ENCODE results near the gene SPATS2. TPM values are rescaled to one million over a fixed set of nuclear protein-coding genes. Genes with fewer than 3 reads are reported as not detected.
"Not testable (repeated sequence)": the region's sequence is repeated elsewhere in the genome, so short reads cannot be mapped to it uniquely, and the experiment has no call there.

The SPATS2 gene
- total RNA-seq, 4 donors from 2014 or later = 10.5 to 39.3 (median 21.0) TPM

DNA sequence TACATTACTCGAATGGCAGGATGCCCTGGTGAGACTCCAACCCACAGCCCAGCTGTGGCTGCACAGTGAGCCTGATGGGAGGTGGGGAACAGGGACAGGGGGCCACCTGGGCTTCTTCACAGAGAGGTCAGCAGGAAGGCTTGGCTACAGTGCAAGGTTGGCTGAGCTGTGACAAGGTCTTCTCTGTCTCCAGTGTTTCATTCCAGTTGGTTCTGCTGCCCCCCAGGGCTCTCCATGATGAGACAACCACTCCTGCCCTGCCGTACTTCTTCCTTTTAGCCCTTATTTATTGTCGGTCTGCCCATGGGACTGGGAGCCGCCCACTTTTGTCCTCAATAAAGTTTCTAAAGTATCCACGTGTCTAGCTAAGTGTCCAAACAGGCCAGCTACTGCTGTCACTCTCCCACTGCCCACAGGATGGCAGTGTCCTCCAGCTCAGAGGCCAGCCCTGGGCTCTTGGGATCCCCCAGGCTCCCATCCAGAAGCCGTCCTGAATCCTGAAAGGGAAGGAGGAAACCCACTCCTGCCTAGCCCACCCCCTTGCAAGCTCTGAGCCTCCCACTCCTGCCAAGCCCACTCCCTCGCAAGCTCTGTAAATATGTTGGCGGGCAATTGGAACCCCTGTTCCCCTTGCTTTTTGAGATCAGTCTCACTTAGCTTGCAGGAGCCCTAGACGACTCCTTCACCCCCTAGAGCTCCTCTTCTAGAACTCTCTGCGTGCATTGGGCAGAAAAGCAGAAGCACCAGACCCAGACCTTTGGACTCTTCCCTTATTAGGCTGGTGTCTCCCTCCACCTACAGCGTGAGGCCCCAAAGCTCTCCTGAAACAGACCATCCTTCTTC lies 35.7 kb upstream of the SPATS2 start:
- in situ Hi-C loops (cut with MboI; ENCODE audit: low pct_ligation_motif_present in 1 of 4, low pct_unique_long_range_greater_than_20kb in 1 of 4, low sequenced_read_pairs in 3 of 4) (loop anchor here in 1 of 4 donors (10.0 kb wide), 1 partner anchor 47 kb away; no protein-coding TSS in a partner anchor), intact Hi-C loops (cut with DNase I; ENCODE audit: low total_unique reads) (no loop called here)
- TF ChIP-seq CTCF (IDR thresholded peaks at IDR 0.05) (peak; percentile 68 to 84 (median 79)), POLR2AphosphoS5 (IDR thresholded peaks at IDR 0.05) (no peak)
- H3K27me3 ChIP-seq = peaks cover 46% of the 10 kb centered on the region
- no peaks in the 10 kb centered on the region for H3K9me3 ChIP-seq
- H3K4me1 ChIP-seq = peaks cover 0 to 15% (median 8%) of the 10 kb centered on the region in 4 donors
- no peak overlapping the region for H3K4me3 ChIP-seq
- DNase-seq = peak; percentile 72
- H3K27ac ChIP-seq = no peak overlapping the region
- WGBS, 2 donors (ENCODE audit: low coverage in 1 of 2) = 26 to 39% methylated on average over 5 to 11 of the region's 11 CpGs
- no peaks in the 10 kb centered on the region for H3K36me3 ChIP-seq

DNA sequence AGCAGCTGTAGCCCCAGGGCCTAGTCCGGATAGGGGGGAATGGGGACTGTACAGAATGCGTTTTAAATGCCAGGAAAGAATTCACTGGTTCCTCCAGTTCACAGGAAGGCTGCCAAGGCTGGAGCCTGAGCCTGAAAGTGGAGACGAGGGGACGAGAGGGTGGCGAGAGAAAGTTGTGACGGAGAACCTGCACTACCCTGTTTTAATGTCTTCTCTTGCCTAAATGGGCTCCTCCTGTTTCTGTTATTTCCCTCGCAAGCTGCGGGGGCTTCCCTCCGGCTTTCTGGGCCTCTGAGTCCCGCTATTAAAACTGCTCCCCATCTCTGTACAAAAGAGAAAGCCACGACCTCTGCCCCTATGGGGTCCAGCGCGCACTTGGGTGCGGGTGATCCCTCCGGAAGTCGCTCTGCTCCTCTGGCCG lies 34.8 kb upstream of the SPATS2 start:
- in situ Hi-C loops (cut with MboI; ENCODE audit: low pct_ligation_motif_present in 1 of 4, low pct_unique_long_range_greater_than_20kb in 1 of 4, low sequenced_read_pairs in 3 of 4) (loop anchor here in 1 of 4 donors (10.0 kb wide), 1 partner anchor 48 kb away; no protein-coding TSS in a partner anchor), intact Hi-C loops (cut with DNase I; ENCODE audit: low total_unique reads) (no loop called here)
- Histone ChIP-seq H3K4me3 (no peak overlapping the region), H3K4me1 (peaks cover 4 to 23% (median 16%) of the 10 kb centered on the region in 4 donors), H3K27ac (no peak overlapping the region), H3K9me3 (no peaks in the 10 kb centered on the region), H3K36me3 (no peaks in the 10 kb centered on the region), H3K27me3 (peaks cover 55% of the 10 kb centered on the region)
- WGBS, 2 donors (ENCODE audit: low coverage in 1 of 2) = 60 to 79% methylated on average over 4 to 17 of the region's 17 CpGs
- no peak for TF ChIP-seq EP300 (IDR thresholded peaks at IDR 0.05; ENCODE audit: low read depth)
- DNase-seq = no peak

DNA sequence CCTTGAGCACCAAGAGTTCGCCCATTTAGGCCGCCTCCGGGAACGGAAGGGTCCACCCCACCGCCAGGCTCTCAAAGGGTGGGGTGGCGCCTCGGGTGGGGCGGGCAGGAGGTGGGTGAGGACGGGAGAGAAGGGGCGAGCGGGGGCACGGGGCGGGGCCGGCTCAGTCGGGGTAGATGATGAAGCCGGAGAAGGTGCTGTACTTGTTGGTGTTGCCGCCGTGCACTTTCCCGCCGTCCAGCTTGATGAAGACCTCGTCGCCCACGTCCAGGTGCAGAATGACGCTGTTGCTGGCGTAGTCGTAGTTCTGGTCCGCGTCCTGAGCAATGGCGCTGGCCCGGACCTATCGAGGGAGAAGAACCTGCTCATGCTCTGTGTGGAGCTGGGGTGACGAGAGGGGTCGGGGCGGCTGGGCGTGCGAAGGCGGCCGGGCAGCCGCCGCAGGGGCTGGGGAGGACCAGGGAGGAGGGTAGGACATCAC lies 34.3 kb upstream of the SPATS2 start:
- H3K4me3 ChIP-seq = no peak overlapping the region
- in situ Hi-C loops (cut with MboI; ENCODE audit: low pct_ligation_motif_present in 1 of 4, low pct_unique_long_range_greater_than_20kb in 1 of 4, low sequenced_read_pairs in 3 of 4) (loop anchor here in 1 of 4 donors (10.0 kb wide), 1 partner anchor 48 kb away; no protein-coding TSS in a partner anchor), intact Hi-C loops (cut with DNase I; ENCODE audit: low total_unique reads) (no loop called here)
- peaks cover 58% of the 10 kb centered on the region for H3K27me3 ChIP-seq
- no peak overlapping the region for H3K27ac ChIP-seq
- DNase-seq = no peak
- peaks cover 4 to 24% (median 16%) of the 10 kb centered on the region in 4 donors for H3K4me1 ChIP-seq
- no peaks in the 10 kb centered on the region for H3K9me3 ChIP-seq
- no peaks in the 10 kb centered on the region for H3K36me3 ChIP-seq
- TF ChIP-seq POLR2A (IDR thresholded peaks at IDR 0.05) (no peak), POLR2AphosphoS5 (IDR thresholded peaks at IDR 0.05) (no peak), EP300 (IDR thresholded peaks at IDR 0.05; ENCODE audit: low read depth) (no peak), CTCF (IDR thresholded peaks at IDR 0.05) (no peak)
- 49% methylated on average over 39 of the region's 40 CpGs; no CpG with 5 or more reads in 1 of the 2 donors for WGBS, 2 donors (ENCODE audit: low coverage in 1 of 2)

- 60 to 66% methylated on average over 20 to 21 of the region's 21 CpGs for WGBS, 2 donors (ENCODE audit: low coverage in 1 of 2)
- peaks cover 65% of the 10 kb centered on the region for H3K27me3 ChIP-seq
These were observed 33.5 kb upstream of the SPATS2 start for GRCh38 chr12:49333778-49334177.

GRCh38 chr12:49334226-49334625 lies 33.0 kb upstream of the SPATS2 start:
- in situ Hi-C loops (cut with MboI; ENCODE audit: low pct_ligation_motif_present in 1 of 4, low pct_unique_long_range_greater_than_20kb in 1 of 4, low sequenced_read_pairs in 3 of 4) = loop anchor here in 1 of 4 donors (10.0 kb wide), 1 partner anchor 49 kb away; no protein-coding TSS in a partner anchor
- no peak for TF ChIP-seq POLR2AphosphoS5 (IDR thresholded peaks at IDR 0.05)
- no peak for TF ChIP-seq CTCF (IDR thresholded peaks at IDR 0.05)
- TF ChIP-seq POLR2A (IDR thresholded peaks at IDR 0.05) = no peak
- no peak for TF ChIP-seq EP300 (IDR thresholded peaks at IDR 0.05; ENCODE audit: low read depth)
- no peaks in the 10 kb centered on the region for H3K9me3 ChIP-seq

More at GRCh38 chr12:49333778-49334177, 33.5 kb upstream of the SPATS2 start:
- H3K4me3 ChIP-seq; DNase-seq; H3K9me3 ChIP-seq; H3K36me3 ChIP-seq; intact Hi-C loops (cut with DNase I; ENCODE audit: low total_unique reads); H3K27ac ChIP-seq: not testable (repeated sequence)
- H3K4me1 ChIP-seq = peaks cover 4 to 24% (median 16%) of the 10 kb centered on the region in 4 donors
- in situ Hi-C loops (cut with MboI; ENCODE audit: low pct_ligation_motif_present in 1 of 4, low pct_unique_long_range_greater_than_20kb in 1 of 4, low sequenced_read_pairs in 3 of 4) = loop anchor here in 1 of 4 donors (10.0 kb wide), 1 partner anchor 49 kb away; no protein-coding TSS in a partner anchor

More at GRCh38 chr12:49334226-49334625, 33.0 kb upstream of the SPATS2 start:
- 40 to 56% methylated on average over 1 to 19 of the region's 19 CpGs for WGBS, 2 donors (ENCODE audit: low coverage in 1 of 2)
- H3K4me3 ChIP-seq = no peak overlapping the region
- peaks cover 4 to 27% (median 17%) of the 10 kb centered on the region in 4 donors for H3K4me1 ChIP-seq
- DNase-seq = no peak
- H3K36me3 ChIP-seq = no peaks in the 10 kb centered on the region
- no peak overlapping the region for H3K27ac ChIP-seq
- H3K27me3 ChIP-seq = peaks cover 70% of the 10 kb centered on the region
- intact Hi-C loops (cut with DNase I; ENCODE audit: low total_unique reads) = no loop called here

Data from transverse colon (tissue), 4 donors.